Skeletal muscle satellite cell (primary cell): ENCODE measurements around the gene IL11.
A peak's percentile ranks its signal among the peaks of the same experiment; 100 is the strongest.

Experiments
- H3K27me3 ChIP-seq: 2 replicates; pipeline ENCODE4 v1.7.0; 2013; ENCODE audit warnings: low read length; ENCODE audit not compliant: control insufficient read depth, insufficient read depth
- H3K36me3 ChIP-seq: 2 replicates; pipeline ENCODE4 v1.7.0; 2013; ENCODE audit warnings: mild to moderate bottlenecking, control low read depth, low read length; ENCODE audit not compliant: insufficient read depth
- H3K4me1 ChIP-seq: 2 replicates; pipeline ENCODE4 v1.7.0; 2013; ENCODE audit warnings: low read length; ENCODE audit not compliant: control insufficient read depth, insufficient read depth
- H3K4me2 ChIP-seq: 2 replicates; pipeline ENCODE4 v1.7.0; 2013; ENCODE audit warnings: mild to moderate bottlenecking, low read length
- H3K4me3 ChIP-seq: 2 replicates; pipeline ENCODE4 v1.7.0; 2013; ENCODE audit warnings: low read length
- H3K9ac ChIP-seq: 2 replicates; pipeline ENCODE4 v1.7.0; 2013; ENCODE audit warnings: mild to moderate bottlenecking, low read depth, low read length, moderate library complexity
- H3K9me3 ChIP-seq: replicated peaks from 2 replicates; pipeline ENCODE4 v1.7.0; 2013; ENCODE audit warnings: mild to moderate bottlenecking, control low read depth, low read length

The IL11 gene

DNA sequence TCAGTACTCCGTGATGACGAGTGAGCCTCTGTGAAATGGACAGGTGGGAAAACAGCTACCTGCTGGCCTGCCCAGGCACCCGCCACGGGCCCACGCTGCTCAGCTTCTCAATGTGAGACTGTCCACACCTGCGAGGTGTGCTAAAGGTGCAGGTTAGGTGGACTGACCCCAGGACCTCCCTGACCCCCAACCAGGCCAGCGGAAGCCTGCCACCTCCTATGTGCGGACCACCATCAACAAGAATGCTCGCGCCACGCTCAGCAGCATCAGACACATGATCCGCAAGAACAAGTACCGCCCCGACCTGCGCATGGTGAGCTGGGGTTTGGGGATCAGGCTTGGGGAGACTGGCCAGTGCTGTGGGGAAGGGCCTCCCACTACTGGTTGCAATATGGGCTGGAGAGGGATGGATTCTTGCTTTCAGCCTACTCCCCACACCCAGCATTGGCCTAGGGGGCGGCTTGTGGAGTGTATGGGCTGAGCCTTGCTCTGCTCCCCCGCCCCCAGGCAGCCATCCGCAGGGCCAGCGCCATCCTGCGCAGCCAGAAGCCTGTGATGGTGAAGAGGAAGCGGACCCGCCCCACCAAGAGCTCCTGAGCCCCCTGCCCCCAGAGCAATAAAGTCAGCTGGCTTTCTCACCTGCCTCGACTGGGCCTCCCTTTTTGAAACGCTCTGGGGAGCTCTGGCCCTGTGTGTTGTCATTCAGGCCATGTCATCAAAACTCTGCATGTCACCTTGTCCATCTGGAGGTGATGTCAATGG is 17.7 kb upstream of the IL11 start:
- no peaks in the 10 kb centered on the region for H3K27me3 ChIP-seq
- H3K9me3 ChIP-seq, result no peaks in the 10 kb centered on the region
- H3K4me2 ChIP-seq, result peak overlapping the region; percentile 96
- peak overlapping the region; percentile 99 for H3K9ac ChIP-seq
- H3K36me3 ChIP-seq, result peaks cover 61% of the 10 kb centered on the region
- H3K4me1 ChIP-seq, result peaks cover 41% of the 10 kb centered on the region
- H3K4me3 ChIP-seq, result peak overlapping the region; percentile 97

DNA sequence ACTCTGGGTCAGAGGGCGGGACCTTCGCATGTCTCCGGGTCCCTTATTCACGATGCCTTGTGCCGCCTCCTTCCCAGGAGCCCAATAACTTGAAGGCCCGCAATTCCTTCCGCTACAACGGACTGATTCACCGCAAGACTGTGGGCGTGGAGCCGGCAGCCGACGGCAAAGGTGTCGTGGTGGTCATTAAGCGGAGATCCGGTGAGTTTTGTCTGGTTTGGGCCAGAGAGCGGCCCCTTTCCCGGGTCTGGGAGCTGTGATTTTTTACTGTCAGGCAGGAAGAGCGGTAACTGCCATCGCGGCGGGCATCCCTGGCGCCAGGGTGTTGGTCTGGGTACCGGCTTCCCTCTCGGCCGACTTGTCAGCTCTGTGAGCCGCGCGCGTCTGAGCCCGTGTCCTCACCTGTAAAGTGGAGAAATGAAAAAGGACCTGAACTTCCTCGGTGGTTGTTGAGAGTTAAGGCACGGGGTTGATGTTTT is 16.3 kb upstream of the IL11 start:
- Histone ChIP-seq H3K4me1 (peaks cover 41% of the 10 kb centered on the region), H3K9ac (peak overlapping the region; percentile 99), H3K36me3 (peaks cover 55% of the 10 kb centered on the region), H3K9me3 (no peaks in the 10 kb centered on the region), H3K4me2 (peak overlapping the region; percentile 96), H3K27me3 (no peaks in the 10 kb centered on the region), H3K4me3 (peak overlapping the region; percentile 97)

DNA sequence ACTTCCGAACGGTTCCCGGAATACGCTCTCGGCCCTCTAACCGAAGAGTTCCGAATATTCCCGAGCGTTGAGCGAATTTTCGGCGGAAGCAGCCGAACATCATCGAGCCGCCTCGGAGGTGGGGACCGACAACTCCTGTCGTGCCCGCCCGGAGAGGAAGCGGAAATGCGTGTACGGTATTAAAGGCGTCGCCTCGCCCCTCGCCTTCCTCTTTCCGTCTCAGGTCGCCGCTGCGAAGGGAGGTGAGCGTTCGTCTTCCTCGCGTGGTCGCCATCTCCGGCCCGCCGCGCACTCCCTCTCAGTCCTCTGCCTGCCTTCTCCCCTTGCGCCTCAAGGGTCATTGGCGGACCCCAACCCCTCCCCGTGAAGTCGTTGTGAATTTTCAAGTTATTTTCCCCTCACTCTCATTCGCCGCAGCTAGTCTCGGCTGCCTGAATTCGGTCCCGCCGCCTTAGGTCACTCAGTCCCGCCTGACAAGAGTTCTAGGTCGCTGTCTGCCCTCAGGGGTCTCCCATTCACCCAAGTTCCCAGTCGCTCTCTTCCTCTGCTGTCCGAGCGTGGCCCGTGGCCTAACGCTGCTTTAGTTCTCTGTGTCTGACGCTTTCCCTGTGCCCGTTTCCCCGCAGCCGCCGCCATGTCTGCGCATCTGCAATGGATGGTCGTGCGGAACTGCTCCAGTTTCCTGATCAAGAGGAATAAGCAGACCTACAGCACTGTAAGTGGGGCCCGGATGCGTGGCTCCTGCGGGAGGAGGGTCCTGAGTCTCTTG is 15.6 kb upstream of the IL11 start, which contains the start of gene RPL28:
TSS of gene RPL28 (plus strand) at position 209 of the 769 bp plus-strand sequence. CDS start at position 635, 426 bp downstream.
- H3K27me3 ChIP-seq, result no peaks in the 10 kb centered on the region
- peaks cover 41% of the 10 kb centered on the region for H3K4me1 ChIP-seq
- H3K9me3 ChIP-seq, result no peaks in the 10 kb centered on the region
- H3K4me3 ChIP-seq, result peak within 1 kb of the TSS; percentile 97
- peak within 1 kb of the TSS; percentile 96 for H3K4me2 ChIP-seq
- peaks cover 49% of the 10 kb centered on the region for H3K36me3 ChIP-seq
- peak within 1 kb of the TSS; percentile 99 for H3K9ac ChIP-seq

DNA sequence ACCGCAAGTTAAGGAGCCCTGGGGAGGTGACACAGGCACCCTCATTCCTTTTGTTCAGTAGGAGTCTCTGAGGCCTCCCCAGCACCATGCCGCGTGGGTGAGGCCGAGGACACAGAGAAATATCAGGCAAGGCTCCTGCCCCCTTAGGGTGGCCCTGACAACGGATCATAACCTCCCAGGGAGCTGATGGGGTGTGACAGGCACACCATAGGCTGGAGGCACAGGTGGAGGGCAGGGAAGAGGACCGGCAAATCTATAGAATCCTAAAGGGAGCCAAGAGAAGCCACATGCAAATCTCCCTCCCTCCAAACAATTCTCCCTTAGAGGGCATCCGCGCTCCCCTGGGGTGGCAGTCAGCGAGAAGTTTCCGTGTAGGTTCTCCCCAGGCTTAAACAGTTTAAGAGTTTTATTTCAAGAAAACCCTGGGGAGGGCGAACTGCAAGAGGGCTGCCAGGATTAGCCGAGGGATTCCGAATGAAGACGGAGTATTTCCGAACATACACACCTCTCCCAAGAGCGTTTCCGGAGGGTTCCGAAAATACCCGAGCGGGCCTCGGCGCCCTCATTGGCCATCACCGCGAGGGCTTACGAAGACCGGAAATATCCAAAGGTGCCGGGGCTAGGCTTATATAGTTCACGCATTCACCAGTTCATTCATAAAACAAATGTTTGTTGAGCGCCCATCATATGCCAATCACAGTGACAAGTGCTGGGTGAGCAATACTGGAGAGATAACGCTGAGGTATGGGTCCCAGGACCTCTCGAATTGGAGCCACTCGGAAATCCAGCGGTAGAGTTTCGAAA is 14.9 kb upstream of the IL11 start:
- H3K9ac ChIP-seq, result peak overlapping the region; percentile 99
- H3K4me2 ChIP-seq, result peak overlapping the region; percentile 96
- peaks cover 41% of the 10 kb centered on the region for H3K36me3 ChIP-seq
- peaks cover 41% of the 10 kb centered on the region for H3K4me1 ChIP-seq
- H3K4me3 ChIP-seq, result peak overlapping the region; percentile 97
- no peaks in the 10 kb centered on the region for H3K9me3 ChIP-seq
- no peaks in the 10 kb centered on the region for H3K27me3 ChIP-seq

DNA sequence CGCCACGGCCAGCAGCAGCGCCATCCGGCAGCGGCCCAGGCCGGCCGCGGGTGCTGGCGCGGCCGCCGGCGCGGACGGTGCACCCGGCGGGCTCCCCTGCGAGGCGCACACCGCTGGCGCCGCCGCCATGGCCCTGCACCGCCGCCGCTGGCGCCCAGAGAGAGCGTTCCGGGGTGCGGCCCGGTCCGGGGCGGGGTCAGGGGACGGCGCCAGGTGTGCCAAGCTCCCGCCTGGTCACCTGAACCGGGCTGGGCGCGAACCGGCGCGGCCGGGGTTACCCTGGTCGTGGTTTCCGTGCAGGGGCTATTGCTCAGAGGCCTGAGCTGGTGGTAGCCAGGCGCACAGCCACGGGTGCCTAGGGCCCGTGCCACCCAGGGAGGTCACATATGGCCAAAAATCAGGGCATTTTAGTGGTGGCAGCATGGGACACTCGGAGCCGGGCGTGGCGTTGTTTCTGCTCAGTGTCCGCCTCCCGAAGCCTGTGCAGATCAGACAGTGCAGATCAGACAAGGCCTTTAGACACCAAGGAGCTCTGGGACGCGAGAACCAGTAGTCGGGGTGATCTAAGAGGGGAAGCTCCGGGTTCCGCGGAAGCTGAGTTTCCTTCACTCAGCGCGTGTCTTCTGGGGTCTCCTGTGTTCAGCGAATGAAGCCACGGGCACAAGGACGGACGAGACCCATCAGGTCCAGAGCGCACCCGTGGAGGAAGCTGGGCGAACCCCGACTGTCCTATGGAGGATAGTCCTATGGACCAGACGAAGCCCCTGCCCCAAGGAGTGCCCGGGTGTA is 14.1 kb upstream of the IL11 start, which contains the start of gene TMEM238:
TSS of gene TMEM238 (minus strand) at position 162 of the 789 bp plus-strand sequence. CDS start at position 129, 33 bp downstream.
- Histone ChIP-seq H3K9me3 (no peaks in the 10 kb centered on the region), H3K4me1 (peaks cover 41% of the 10 kb centered on the region), H3K9ac (peak within 1 kb of the TSS; percentile 99), H3K36me3 (peaks cover 33% of the 10 kb centered on the region), H3K4me3 (peak within 1 kb of the TSS; percentile 97), H3K27me3 (no peaks in the 10 kb centered on the region), H3K4me2 (peak within 1 kb of the TSS; percentile 96)

DNA sequence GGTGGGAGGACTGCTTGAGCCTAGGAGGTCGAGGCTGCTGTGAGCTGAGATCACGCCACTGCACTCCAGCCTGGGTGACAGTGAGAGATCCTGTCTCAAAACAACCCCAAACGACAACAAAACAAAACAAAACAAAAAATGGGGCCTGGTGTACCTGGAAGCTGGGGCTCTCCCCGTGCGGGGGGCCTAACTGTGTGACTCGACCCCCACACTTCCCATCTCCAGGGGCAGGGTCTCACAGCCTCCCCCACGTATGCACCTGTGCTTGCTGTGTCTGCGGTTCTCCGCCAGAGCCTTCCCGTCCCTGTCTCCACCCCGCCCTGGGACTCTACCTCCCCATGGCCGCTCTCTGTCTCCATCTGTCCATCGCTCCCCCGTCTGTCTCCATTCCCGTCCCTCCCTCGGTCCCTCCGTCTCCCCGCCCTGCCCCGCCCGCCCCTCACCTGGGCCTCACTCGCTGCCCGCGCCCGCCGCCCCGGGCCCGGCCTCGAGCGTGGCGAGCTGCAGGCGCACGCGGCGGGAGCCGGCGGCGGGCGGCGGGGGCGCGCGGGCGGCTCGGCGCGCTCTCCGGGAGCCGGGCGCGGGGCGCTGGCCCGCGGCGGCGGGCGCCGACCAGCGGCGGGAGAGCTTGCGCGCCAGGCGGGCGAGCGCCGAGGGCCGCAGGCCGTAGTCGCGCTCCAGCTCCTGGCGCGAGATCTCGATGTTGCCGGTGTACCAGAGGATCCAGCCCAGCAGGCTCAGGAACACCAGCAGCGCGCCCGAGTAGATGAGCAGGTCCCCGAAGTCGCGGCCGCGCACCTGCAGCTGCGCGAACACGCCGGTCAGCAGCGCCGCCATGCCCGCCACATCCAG is 13.2 kb upstream of the IL11 start:
- peak overlapping the region; percentile 99 for H3K9ac ChIP-seq
- peaks cover 25% of the 10 kb centered on the region for H3K36me3 ChIP-seq
- no peaks in the 10 kb centered on the region for H3K9me3 ChIP-seq
- no peaks in the 10 kb centered on the region for H3K27me3 ChIP-seq
- H3K4me2 ChIP-seq, result peak overlapping the region; percentile 96
- H3K4me1 ChIP-seq, result peaks cover 33% of the 10 kb centered on the region
- H3K4me3 ChIP-seq, result peak overlapping the region; percentile 97

DNA sequence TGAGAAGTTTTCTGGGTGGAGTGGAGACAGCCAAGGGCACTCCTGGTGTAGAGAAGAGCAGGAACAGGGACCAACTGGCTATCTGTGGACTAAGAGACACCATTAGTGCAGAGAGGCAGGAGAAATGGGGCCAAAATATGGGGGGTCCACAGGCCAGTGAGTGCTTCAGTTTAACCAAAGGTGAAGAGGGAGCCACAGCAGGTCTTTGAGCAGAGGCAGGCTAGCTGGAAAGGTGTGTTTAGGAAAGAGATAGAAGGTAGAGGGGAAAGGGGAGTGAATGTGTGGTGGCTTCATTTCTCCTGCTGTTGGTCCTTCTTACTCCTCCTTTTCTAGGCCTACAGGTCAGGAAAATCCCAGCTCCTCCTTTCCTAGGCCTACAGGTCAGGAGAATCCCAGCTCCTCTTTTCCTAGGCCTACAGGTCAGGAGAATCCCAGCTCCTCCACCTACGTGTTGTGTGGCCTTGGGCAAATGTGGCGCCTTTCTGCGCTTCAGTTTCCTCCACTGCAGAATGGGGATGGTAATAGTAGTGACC is 12.3 kb upstream of the IL11 start:
- H3K27me3 ChIP-seq, result peaks cover 2% of the 10 kb centered on the region
- H3K9ac ChIP-seq, result no peak overlapping the region
- peaks cover 16% of the 10 kb centered on the region for H3K36me3 ChIP-seq
- H3K4me1 ChIP-seq, result peaks cover 26% of the 10 kb centered on the region
- no peaks in the 10 kb centered on the region for H3K9me3 ChIP-seq
- no peak overlapping the region for H3K4me2 ChIP-seq
- H3K4me3 ChIP-seq, result no peak overlapping the region

DNA sequence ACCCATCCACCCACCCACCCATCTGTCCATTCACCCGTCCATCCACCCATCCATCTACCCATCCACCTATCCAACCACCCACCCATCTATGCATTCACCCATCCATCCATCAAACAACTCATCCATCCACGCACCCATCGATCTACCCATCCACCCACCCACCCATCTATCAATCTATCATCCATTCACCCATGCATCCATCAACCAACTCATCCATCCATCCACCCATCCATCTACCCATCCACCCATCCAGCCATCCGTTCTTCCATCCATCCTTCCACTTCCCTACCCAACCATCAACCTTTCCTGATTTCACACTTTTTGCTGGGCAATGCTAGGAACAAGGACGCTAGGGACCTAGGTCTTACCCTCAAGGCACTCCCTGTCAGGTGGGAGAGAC is 11.8 kb upstream of the IL11 start:
- Histone ChIP-seq H3K9ac (no peak overlapping the region), H3K4me3 (no peak overlapping the region), H3K27me3 (peaks cover 5% of the 10 kb centered on the region), H3K4me1 (peaks cover 21% of the 10 kb centered on the region), H3K4me2 (no peak overlapping the region), H3K9me3 (no peaks in the 10 kb centered on the region), H3K36me3 (peaks cover 10% of the 10 kb centered on the region)

DNA sequence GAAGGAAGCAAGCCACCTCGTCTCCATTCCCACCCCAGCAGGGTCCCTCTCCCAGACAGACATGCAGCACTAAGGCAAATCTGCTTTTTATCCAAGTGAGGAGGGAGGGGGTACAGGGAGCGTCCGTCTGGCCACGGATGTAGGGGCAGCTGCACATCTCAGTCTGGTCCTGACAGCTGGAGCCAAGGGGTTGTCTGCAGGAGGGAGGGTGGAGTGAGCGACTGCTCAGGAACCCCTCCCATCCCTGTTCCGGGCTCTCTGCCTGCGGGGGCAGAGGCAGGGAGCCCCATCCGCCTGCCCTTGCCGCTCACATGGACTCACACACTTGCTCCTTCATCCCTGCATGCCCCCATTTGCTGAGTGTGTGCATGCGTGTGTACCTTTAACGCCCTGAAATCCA is 8.9 kb upstream of the IL11 start:
- Histone ChIP-seq H3K27me3 (peaks cover 5% of the 10 kb centered on the region), H3K4me3 (no peak overlapping the region), H3K36me3 (no peaks in the 10 kb centered on the region), H3K9me3 (no peaks in the 10 kb centered on the region), H3K4me1 (peaks cover 9% of the 10 kb centered on the region), H3K9ac (no peak overlapping the region), H3K4me2 (no peak overlapping the region)
